ENCODE data around the gene SPCS3.

SPCS3 gene

DNA sequence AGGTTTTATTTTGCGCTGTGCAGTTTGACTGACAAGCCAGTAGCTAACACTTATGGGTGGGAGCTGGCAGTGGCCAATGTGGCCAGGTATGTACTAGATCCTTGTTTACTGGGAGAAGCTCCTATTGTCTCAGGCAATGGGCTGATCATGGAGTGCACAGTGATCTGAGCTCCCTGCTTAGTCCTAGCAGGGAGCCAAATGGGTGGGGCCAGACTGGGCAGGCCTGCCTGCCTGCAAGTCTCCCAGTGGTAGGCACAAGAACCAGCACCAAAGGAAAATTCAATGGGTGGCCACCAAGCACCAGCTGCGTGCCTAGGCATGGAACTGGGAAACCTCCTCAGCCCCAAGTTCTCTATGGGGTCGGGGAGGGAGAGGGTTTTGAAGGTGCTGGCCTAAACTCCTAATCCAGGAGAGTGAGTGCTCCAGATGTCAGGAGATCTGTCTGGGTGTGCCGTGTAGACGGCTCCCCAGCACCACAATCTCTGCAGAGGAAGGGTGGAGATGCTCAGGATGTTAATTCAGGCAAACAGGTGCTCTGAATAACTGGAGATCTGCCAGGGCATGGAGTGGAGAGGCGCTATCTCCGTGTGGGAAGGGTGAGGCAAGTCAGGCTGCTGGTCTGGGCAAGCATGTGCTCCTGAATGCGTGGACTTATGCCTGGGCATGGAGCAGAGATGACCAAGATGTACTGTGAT lies 48.2 kb downstream of the SPCS3 start:
- TF ChIP-seq, protein P1, sequence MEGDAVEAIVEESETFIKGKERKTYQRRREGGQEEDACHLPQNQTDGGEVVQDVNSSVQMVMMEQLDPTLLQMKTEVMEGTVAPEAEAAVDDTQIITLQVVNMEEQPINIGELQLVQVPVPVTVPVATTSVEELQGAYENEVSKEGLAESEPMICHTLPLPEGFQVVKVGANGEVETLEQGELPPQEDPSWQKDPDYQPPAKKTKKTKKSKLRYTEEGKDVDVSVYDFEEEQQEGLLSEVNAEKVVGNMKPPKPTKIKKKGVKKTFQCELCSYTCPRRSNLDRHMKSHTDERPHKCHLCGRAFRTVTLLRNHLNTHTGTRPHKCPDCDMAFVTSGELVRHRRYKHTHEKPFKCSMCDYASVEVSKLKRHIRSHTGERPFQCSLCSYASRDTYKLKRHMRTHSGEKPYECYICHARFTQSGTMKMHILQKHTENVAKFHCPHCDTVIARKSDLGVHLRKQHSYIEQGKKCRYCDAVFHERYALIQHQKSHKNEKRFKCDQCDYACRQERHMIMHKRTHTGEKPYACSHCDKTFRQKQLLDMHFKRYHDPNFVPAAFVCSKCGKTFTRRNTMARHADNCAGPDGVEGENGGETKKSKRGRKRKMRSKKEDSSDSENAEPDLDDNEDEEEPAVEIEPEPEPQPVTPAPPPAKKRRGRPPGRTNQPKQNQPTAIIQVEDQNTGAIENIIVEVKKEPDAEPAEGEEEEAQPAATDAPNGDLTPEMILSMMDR (IDR thresholded peaks at IDR 0.05; ENCODE audit: low read depth, low read length): no peak
- DNase-seq (ENCODE audit: extremely low read depth, low read depth): no peak

DNA sequence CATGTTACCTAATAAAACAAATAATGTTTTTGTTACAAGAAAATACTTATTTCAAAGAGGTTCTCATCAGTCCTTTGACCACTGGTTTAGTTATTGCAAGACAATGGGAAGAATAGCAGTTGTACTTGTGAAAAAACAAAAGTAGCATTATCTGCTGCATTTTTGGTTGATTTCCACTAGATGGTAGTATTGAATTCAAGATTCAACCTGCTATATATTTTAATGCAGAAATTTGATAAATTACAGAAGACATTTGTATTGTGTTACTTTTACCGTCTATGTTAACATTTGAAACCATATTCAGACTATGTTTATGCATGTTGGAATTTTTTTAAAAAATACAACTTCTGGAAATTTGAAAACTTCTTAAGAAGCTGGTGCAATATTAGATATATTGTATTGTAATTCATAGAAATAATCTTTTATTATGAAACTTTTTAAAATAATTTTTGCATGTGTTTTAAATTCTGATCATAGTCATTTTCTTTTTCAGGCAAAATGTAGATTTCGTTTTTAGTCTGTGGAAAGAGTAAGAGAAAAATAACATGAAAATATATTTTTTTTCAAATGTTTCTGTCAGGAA lies 56.4 kb downstream of the SPCS3 start:
- no peak for DNase-seq (ENCODE audit: extremely low read depth, low read depth)
- TF ChIP-seq, protein P1 (IDR thresholded peaks at IDR 0.05; ENCODE audit: low read depth, low read length): peak; percentile 54

DNA sequence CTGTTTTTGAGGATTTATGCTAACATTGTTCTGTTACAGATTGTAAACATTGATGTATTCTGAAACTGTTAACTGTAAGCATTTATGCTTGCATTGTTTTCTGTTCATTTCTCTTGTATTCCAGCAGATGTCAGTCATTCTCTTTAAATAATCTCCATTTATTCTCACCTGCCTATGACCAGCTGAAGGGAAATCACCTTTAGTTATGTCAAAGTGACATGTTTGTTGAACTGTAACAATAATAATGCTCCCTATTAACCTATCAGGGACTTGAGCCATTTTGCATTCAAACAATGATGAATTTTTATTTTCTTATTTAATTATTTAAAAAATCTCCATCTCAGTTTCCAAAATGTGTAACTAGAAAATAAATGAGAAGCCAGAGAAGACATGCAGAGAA lies 58.0 kb downstream of the SPCS3 start:
- TF ChIP-seq, protein P1 (IDR thresholded peaks at IDR 0.05; ENCODE audit: low read depth, low read length): peak; percentile 51
- no peak for DNase-seq (ENCODE audit: extremely low read depth, low read depth)

DNA sequence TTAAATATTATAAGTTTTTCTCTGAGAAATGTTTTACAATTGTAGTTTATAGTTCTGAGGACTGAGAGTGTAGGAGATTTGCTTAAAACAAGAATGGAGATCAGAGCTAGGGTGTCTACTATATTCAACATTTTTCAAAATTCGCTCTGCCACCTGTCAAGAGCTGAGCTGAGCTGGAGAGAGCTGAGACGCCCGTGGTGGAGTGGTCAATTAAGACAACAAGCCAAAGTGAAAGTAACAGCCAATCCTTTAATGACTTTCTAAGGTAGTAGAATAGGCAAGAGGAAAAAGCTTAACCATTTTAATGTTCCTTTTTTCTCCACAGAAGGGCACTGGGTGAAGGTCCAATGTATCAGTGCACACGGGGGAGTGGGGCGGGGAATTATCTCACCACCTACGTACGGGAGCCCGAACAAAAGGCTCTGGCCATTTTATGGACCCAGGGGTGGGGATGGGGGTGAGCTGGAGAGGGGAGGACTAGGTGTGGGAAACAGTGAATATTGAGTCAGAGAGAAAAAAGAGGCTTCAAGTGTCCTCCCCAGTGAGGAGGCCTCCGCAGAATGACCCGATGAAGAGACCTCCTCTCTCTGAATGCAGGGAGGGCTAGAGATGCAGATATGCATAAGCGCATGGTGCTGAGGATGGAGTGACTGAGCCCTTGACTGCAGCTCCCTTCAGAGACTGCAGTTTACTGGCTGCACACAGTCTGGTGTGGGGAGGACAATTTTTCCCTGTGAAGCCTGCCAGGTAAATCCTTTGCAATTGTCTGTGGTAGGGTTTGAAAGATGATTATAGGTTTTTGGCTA lies 60.8 kb downstream of the SPCS3 start:
- DNase-seq (ENCODE audit: extremely low read depth, low read depth): no peak
- TF ChIP-seq, protein P1 (IDR thresholded peaks at IDR 0.05; ENCODE audit: low read depth, low read length): no peak
